HepG2 (cell line): Measurements from ENCODE around the gene RBM47. TPM values are rescaled to one million over a fixed set of nuclear protein-coding genes. Genes with fewer than 3 reads are reported as not detected.

Source experiments
- microRNA-seq: library from miRNA; unstranded; fragments of <30 nt; microRNA quantifications from one replicate; pipeline ENCODE4, GENCODE V29; 2020
- polyA plus RNA-seq, 8 experiments: library from polyadenylated mRNA; depleted of rRNA in 3 of 8; stranded (reverse) in 7 of 8; unstranded in 1 of 8; fragments of >200 nt; fragmentation: Illumina TruSeq in 4 of 8; extraction: Trizol in 4 of 8; gene quantifications; 2 replicates each; pipeline versions ENCODE4 v1.2.1 to v1.2.3, GENCODE V29; 2011 to 2016; ENCODE audit warnings: low read depth in 4 of 8, missing spikeins in 1 of 8, mixed read lengths in 1 of 8; ENCODE audit not compliant: insufficient read depth in 1 of 8
- small RNA-seq, 3 experiments: library from RNA; depleted of rRNA; stranded (forward); fragments of <200 nt; gene quantifications; one replicate each; pipeline ENCODE3, GENCODE V24; 2012; ENCODE audit warnings: low read depth in 2 of 3, low replicate concordance in 1 of 3; ENCODE audit not compliant: insufficient read length in 3 of 3, insufficient read depth in 2 of 3
- total RNA-seq, 5 experiments: library from RNA; depleted of rRNA; stranded (reverse); fragments of >200 nt; fragmentation: Illumina TruSeq; extraction: Trizol; gene quantifications; 2 replicates each; pipeline ENCODE4 v1.2.3, GENCODE V29; 2016; ENCODE audit warnings: low read depth in 1 of 5

RBM47 gene
- total and polyA plus RNA-seq, 2 of the 13 experiments (the other 11 are each of a cell fraction or from before 2014, with no cell fraction given), result 1.2 to 2.5 TPM

Small RNA genes lying within 50 kb of the gene (microRNA-seq; reads per million reads assigned to microRNA genes)
- not detected for gene MIR4802

Small RNA genes lying within 50 kb of the gene (small RNA-seq; reads per million reads assigned to genes)
- 0 reads per million in 3 experiments for gene AC098869.1
- gene MIR4802, result 0 to 0.97 (median 0.33) reads per million in 3 experiments
- gene RNU7-74P, result 0 reads per million in 3 experiments

Other genes starting within 250 kb of the RBM47 start
- not detected in 2 replicates for gene NSUN7, start 120.1 kb upstream of the RBM47 start, total RNA-seq (2016; rRNA removed; fragmentation: Illumina TruSeq; extraction: Trizol)
- gene NSUN7, start 120.1 kb upstream of the RBM47 start, polyA plus RNA-seq (2011; rRNA removed), result 0.05 and 0.07 TPM in 2 replicates